HG03064 (cell line): ENCODE results near the gene GALNT17.

ENCODE experiments used
- ATAC-seq: cut with Tn5 transposase; IDR thresholded peaks from one replicate; pipeline ENCODE4 v1.9.1; 2021; ENCODE audit warnings: low read depth; ENCODE audit not compliant: unreplicated experiment

GALNT17 gene

DNA sequence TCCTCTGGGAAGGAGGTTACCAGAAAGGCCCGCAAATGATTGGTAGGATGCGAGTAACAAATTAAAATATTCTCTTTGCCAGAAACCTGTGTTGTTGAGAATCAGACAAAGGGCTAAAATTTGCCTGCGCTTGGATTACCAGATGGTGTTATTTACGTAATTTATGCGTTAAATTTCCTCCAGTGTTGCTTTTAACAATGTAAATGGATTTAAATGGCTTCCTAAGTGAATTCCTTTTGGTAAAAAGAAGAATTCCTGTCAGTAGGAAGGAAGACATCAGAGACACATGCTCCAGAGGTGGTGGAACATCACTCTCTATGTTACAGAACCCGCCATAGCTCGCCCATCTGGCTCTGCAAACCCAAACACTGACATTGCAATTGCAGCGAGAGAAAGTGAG is 520.6 kb downstream of the GALNT17 start:
- no peak for ATAC-seq

GRCh38 chr7:71657386-71657785 is 525.4 kb downstream of the GALNT17 start:
- ATAC-seq = no peak

GRCh38 chr7:71659622-71660021 is 527.7 kb downstream of the GALNT17 start:
- ATAC-seq = no peak

DNA sequence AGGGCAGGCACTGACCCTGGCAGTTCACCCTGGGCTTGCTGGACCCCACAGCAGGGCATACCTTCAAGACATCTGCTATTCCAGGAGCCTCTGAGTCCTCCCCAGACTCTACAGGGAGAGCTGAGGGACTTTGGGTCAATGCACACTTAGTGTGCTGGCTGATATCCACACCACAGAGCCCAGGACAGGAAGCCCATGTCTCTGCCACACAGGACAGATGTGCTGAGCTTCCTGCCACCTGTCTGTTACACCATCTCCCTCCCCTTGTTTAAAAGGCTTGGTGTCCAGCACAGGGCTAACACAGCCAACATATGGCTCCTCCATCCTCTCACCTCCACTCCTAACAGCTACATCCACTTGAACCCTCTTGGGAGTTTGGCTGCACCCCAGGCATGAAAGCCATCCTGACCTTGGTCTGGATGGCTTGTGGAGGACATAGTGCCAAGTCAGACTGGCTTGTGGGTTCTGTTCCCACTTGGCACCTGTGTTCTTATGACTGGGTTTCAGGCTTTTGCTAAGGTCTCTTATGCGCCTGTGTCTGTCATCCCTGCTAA is 529.8 kb downstream of the GALNT17 start:
- no peak for ATAC-seq

DNA sequence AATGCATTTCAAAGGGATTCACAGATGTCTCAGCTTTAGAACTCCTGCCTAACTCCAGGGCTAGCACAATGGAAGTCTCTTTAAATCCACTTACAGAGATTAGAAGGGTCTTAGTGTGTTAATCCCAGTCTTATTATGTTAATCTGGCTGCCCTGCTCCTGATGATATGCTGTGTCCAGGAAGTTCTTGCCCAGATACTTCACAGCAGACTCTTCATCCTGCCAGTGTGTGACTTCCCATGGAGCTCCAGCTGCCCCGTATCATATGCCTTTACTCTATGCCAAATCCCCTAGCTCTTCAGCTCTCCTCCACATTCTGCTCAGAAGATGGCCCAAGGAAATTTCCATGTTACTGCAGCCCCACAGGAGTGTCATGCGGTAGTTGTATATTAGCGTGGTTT is 533.8 kb downstream of the GALNT17 start:
- ATAC-seq = no peak

GRCh38 chr7:71668572-71668971 is 536.6 kb downstream of the GALNT17 start:
- ATAC-seq = no peak

DNA sequence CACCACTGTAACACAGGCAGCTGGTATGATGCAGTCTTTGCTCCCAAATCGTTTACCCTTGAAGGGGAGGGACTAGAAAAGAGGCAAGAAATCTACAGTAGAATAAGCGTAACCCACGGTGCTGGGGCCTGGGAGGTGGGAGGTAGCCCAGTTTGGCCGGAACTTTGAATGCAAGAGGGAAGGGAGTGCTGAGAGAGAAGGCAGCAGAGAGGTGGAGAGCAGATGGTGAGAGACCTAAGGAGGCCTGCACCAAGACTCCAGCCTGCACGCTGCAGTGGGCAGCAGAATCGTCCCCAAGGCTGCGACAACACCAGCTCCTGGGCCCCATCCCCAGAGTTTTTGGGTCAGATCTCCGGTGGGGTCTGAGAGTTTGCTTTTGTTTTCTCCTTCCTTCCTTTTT is 547.5 kb downstream of the GALNT17 start:
- ATAC-seq = no peak

- no peak for ATAC-seq
These were observed 550.2 kb downstream of the GALNT17 start for GRCh38 chr7:71682181-71682580.

DNA sequence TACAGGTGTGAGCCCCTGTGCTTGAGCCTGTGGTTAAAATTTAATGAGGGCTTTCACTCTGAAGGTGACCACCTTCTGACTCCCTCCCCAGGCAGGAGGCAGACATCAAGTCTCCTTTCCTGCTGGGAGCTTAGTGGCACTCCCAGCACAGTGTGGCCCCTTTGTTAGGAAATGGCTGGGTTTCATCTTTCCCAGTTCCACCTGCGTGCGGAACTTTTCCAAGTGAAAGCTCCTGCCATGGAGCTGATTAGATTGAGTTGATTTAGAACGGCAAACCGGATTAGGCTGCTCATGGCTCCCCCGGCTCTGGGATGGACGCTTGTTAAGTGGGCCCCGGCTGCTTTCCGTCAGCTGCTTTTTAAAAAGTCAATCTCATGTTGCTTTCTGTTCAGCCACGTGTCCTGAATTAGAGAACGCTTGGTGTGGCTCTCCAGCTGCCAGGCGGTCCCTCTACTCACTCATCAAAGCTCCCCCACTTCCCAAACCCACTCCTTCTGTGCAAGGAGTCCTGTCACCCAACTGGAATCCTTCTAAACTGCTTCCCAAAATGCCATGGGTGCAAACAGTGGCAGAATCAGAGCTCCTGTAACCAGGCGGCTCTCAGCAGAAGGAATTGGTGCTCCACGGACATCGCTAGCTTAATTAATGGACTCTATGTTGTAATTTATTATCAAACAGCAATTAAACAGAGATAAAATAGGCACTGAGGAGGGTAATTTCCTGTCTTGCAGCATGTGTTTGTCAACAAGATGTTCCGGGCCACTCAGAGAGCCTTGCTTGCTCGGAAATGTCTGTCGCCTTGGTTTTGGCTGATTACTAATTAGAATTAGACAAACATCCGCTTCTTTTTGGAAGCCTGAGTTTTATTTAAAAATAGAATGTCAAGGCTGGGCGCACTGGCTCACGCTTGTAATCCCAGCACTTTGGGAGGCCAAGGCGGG is 551.2 kb downstream of the GALNT17 start:
- ATAC-seq = no peak

- no peak for ATAC-seq
These were observed 555.3 kb downstream of the GALNT17 start for GRCh38 chr7:71687286-71687685.

DNA sequence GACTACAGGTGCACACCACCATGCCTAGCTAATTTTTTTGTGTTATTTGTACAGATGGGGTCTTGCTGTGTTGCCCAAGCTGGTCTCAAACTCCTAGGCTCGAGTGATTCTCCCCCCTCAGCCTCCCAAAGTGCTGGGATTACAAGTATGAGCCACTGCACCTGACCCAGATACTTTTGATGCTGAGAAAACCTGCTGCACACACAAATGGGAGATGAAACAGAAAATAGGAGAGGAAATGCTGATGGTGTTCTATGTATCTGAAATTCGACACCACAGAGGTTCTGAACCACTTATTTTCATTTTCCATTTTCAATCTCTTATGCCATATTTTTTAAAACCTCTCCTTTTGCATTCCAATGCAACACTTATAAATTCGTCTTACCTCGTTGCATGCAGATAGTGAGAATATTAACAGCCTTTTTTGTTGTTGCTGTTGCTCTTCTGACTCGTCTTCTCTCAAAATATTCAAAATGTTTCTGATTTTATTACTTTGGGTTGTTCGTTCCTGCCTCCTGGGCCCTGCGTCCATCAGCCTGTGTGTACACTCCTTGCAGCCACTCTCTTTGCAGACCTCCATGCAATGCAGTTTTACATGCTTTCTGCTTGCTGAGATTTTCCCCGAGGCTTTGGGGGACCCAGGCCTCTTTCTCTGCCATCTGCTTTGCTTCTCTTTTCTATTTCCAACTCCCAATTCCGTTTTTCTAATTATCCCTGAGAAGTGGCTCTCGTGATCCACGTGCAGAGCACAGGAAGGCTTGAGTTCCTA is 556.1 kb downstream of the GALNT17 start:
- no peak for ATAC-seq

- no peak for ATAC-seq
These were observed 559.6 kb downstream of the GALNT17 start for GRCh38 chr7:71691538-71691937.

- no peak for ATAC-seq
These were observed 562.7 kb downstream of the GALNT17 start for GRCh38 chr7:71694665-71695064.

DNA sequence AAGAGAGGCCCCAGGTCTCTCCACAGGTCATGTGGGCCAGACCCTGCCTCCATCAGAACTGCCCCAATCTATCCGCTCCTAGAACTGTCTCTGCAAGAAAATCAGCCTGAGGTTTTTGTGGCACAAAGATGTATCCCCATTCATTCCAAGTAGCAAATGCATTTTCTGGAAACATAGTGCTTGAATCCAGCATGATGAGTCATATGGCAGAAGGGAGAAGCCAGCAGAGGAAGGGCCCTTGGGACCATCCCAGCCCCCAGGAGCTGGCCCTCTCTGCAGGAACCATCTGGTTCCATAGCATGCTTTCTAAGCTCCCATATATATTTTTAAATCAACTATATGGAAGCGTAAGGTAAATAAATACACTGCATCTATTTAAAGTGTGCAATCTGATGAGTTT is 563.2 kb downstream of the GALNT17 start:
- ATAC-seq = no peak

GRCh38 chr7:71696511-71696910 is 564.6 kb downstream of the GALNT17 start:
- no peak for ATAC-seq

- ATAC-seq = no peak
These were observed 565.5 kb downstream of the GALNT17 start for GRCh38 chr7:71697400-71697799.

DNA sequence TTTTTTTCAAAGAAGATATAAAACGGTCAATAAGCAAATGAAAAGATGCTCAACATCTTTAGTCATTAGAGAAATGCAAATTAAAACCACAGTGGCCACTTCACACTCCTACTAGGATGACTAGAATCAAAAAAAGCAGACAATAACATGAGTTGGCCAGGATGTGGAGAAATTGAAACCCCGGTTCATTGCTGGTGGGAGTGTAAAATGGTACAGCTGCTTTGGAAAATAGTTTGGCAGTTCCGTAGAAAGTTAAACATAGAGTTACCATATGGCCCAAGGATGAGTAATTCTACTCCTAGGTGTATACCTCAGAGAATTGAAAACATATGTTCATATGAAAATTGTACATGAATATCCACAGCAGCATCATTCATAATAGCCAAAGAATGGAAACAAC is 573.3 kb downstream of the GALNT17 start:
- no peak for ATAC-seq

DNA sequence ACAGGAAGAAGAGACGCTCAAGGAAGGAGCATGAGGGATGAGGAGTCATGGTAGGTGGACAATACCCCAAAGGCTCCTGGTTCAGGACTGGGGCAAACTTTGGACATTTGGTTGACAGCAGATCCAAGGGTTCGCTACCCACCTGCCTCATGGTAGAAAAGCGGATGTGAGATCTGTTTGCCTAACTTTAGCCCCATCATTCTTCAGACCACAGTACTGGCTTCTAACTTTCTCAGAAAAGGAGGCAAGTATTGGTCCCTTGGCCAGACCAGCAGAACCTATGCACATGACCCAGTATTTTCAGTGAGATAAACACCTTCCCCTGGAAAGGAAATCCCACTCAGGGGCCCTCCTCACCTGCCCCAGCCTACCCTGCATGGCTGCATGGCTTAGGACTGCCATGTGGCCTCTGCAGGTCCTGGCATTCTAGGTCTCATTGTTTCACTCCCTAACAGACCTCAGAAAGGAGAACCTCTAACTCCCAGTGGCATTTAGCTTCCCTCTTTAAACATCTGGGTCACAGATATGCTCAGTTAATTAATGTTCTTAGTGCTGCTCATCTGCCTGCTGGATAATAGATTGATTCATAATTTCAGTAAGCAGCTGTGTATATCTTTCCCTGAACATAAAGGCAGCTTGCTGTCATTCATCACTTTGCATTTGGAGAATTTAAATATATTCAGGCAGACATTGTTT is 574.1 kb downstream of the GALNT17 start:
- ATAC-seq = no peak

- no peak for ATAC-seq
These were observed 574.6 kb downstream of the GALNT17 start for GRCh38 chr7:71706597-71706975.

- no peak for ATAC-seq
These were observed 575.1 kb downstream of the GALNT17 start for GRCh38 chr7:71707041-71707440.

DNA sequence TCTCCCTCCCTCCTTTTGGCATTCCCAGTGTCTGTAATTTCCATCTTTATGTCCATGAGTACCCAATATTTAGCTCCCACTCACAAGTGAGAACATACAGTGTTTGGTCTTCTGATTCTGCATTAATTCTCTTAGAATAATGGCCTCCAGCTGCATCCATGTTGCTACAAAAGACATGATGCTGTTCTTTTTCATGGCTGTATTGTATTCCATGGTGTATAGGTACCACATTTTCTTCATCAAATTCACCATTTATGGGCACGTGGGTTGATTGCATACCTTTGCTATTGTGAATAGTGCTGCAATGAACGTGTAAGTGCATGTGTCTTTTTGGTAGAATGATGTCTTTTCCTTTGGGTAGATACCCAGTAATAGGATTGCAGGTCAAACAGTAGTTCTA is 576.8 kb downstream of the GALNT17 start:
- no peak for ATAC-seq
